GM11168 (cell line): ENCODE data around the gene STK17A.
"Not testable (repeated sequence)": the region's sequence is repeated elsewhere in the genome, so short reads cannot be mapped to it uniquely, and the experiment has no call there.

Experiments used
- in situ Hi-C: fragments of 300-500 bp; cut with MboI; formaldehyde crosslinking; loops from one replicate; pipeline ENCODE4 v1.12.0; 2022; ENCODE audit warnings: low sequenced_read_pairs; ENCODE audit not compliant: unreplicated experiment

Gene STK17A

DNA sequence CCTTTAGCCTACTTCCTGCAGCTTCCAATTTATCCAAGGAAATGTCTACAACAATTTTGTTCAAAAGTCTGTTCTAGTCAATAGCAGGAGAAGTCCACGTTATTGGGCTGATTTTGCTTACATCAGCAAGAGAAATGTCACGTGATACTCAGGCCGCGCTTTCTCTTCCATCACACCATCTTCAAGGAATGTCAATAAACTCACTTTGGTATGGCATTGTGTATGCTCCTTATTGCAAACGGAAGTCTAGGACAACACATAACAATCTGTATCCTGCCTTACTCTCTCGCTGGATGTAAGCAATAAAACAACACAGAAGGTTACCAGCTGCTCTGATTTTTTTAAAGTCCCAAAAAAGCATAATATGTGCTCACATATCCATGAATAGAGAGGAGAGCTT lies 17.1 kb upstream of the STK17A start:
- in situ Hi-C loops, result no loop called here

- in situ Hi-C loops, result no loop called here
Observed at GRCh38 chr7:43568529-43568928, 14.4 kb upstream of the STK17A start.

GRCh38 chr7:43569424-43569823 lies 13.5 kb upstream of the STK17A start:
- in situ Hi-C loops, result no loop called here

GRCh38 chr7:43570688-43571365 lies 12.1 kb upstream of the STK17A start:
- in situ Hi-C loops, result no loop called here

- in situ Hi-C loops, result no loop called here
Observed at GRCh38 chr7:43572516-43573049, 10.3 kb upstream of the STK17A start.

DNA sequence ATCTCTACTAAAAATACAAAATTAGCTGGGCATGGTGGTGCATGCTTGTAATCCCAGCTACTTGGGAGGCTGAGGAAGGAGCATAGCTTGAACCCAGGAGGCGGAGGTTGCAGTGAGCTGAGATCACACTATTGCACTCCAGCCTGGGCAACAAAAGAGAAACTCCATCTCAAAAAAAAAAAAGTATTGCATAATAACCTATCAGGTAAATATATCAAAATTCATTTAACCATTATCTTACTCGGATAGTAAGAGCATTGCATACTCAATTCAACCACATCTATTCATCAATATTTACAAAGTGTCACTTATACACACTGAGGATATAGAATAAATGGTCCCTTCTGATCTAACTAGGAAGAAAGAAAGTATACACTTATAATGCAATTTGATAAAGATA lies 9.1 kb upstream of the STK17A start:
- in situ Hi-C loops, result not testable (repeated sequence)

- in situ Hi-C loops, result no loop called here
Observed at GRCh38 chr7:43575506-43575905, 7.4 kb upstream of the STK17A start.

- in situ Hi-C loops, result no loop called here
Observed at GRCh38 chr7:43576241-43576640, 6.7 kb upstream of the STK17A start.

- in situ Hi-C loops, result no loop called here
Observed at GRCh38 chr7:43577485-43577951, 5.4 kb upstream of the STK17A start.

- in situ Hi-C loops, result loop anchor here (5.0 kb wide), 2 partner anchors 124 to 254 kb away; no protein-coding TSS in a partner anchor
Observed at GRCh38 chr7:43583424-43584194, 701 bp downstream of the STK17A start.

DNA sequence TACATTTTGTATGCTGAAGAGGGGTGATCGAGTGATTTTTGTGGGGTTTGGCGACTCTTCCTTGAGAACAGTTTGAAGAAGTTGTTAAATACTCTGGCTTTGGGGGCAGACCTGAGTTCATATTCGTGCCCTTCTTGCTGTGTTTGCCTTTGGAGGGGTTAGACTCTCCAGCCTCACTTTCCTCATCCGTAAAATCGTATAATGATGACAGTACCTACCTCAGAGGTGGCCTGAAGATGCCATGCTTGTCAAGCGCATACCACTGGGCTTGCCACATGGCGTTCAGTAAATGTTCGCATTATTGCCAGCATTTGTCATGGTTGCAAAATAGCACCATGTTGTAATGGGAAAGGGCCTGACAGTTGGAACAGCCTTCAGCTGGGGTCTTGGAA lies 1.3 kb downstream of the STK17A start:
- in situ Hi-C loops, result loop anchor here (5.0 kb wide), 2 partner anchors 123 to 253 kb away; no protein-coding TSS in a partner anchor

- in situ Hi-C loops, result loop anchor here (5.0 kb wide), 2 partner anchors 123 to 253 kb away; no protein-coding TSS in a partner anchor
Observed at GRCh38 chr7:43584733-43585132, 1.8 kb downstream of the STK17A start.

GRCh38 chr7:43585562-43585961 lies 2.7 kb downstream of the STK17A start:
- in situ Hi-C loops, result no loop called here

DNA sequence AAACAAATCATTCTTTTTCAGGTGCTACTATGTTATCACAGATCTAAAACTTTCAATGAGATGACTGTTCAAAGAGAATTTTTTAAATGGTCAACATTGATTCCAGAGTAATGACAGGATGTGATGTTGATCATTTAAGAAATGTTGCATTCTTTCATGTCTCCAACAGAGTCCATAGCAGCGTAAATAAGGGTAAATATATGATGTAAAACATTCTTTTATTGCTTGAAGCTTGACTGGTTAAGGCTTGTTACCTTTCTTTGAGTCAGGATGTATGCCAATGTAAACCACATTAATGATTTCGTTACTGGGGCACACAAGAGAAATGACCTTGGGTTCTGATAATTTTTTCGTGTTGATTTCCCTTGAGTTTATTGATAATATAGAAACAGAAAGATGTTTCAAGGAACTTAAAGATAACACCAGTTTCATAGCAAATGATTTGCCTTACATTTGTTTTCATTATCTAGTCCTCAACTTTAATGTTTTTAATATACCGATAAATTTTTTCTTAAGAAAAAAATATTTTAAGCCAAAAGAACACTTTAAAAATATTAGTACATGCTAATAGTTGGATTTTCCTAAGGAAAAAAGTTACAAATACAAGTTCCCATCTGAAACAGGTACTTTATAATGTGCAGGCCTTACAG lies 3.5 kb downstream of the STK17A start:
- in situ Hi-C loops, result no loop called here

DNA sequence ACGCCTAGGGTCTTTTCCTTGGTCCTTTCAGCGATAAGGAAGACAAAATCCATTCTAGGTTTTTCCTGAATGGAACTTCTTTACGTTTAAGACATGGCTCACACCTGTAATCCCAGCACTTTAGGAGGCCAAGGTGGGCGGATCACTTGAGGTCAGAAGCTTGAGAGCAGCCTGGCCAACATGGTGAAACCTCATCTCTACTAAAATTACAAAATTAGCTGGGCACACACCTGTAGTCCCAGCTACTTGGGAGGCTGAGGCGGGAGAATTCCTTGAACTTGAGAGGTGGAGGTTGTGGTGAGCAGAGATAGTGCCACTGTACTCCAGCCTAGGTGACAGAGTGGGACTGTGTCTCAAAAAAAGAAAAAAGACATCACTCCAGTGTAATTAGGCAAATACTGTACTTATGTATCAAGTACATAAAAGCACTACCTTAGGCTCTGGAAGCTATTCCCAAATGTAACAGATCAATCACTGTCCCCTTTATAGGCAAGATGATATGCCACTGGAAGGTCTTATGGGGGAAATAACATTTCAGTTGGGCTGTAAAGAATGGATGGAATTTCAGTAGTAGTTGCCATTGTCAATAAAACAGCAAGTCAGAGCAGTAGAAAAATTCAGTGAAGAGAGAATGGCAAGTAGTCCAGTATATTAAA lies 5.7 kb downstream of the STK17A start:
- in situ Hi-C loops, result no loop called here

DNA sequence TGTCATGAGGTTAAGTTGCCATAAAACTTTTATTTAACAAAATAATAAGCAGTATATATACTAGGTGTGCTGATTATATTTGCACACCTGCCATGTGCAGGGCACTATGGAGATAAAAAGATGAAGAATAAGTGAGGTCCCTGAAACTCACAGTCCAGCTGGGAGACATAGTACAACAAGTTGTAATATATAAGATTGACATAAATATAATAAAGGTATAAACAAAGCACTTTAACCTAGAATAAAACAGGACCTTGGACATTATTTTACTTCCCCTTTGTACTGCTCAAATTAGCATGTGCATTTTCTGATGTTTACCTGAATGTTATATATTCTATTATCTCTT lies 6.2 kb downstream of the STK17A start:
- in situ Hi-C loops, result no loop called here

GRCh38 chr7:43589728-43590127 lies 6.8 kb downstream of the STK17A start:
- in situ Hi-C loops, result no loop called here

DNA sequence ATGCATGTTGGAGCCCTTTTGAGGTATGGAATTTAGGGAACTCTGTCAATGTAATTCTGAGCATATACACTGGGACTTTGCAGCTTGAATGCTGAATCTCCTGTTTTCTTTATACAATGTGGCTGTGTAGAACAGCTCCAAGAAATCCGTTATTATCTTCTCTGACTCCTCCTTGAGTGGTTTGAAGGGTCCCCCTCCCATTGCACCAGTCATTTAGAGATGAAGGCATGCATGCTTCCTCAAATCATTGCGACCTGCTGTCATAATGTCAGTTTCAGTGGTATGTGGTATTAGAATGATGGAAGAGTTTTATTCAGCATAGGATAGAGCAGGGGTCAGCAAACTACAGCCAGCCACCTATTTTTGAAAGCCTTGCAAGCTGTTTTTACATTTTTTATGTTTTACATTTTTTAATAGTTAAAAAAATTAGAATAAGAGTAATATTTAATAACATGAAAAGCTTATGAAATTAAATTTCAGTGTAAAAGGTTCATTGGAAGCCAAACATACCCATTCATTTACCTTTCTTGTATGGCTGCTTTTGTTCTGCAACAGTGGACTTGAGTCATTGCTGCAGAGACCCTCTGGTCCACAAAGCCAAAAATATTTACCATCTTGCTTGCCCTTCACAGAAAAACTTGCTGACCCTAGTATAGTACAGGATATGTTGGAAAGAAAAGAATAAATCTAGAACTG lies 8.1 kb downstream of the STK17A start:
- in situ Hi-C loops, result no loop called here

DNA sequence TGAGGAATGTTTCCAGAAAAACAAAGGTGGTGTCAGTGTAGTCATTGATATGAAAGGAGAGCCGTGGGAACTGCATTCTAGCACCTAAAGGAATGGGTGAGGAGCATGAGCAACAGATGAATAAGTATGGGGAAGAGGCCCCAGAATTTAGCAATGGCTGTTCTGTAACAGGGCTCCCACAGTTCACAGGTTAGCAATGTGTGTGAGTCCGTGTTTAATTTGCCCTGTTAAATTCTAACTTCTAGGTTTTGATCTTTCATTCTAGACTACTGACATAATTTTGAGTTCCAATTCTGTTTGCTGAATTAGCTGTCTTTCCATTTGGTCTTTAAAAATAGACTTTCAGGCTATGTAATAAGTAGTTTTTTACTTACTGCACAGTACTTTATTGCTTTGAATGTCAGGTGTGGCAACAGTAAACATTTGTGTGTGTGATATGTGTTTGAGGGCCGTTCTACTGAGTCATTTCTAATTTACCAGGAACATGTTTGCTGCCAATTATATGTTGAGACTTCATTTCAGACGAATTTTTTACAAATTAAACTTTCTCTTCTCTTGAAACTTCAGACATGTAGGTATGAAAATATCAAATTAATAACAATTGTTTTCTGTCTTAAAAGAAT lies 8.8 kb downstream of the STK17A start:
- in situ Hi-C loops, result no loop called here
